CD1c-positive myeloid dendritic cell (primary cell): ENCODE results near the gene IL27RA.
"Not testable (repeated sequence)": the region's sequence is repeated elsewhere in the genome, so short reads cannot be mapped to it uniquely, and the experiment has no call there.

Experiments used
- DNase-seq: peaks from one replicate; pipeline ENCODE4 v3.0.0-alpha.2; 2016; ENCODE audit errors: extremely low spot score

The IL27RA gene

DNA sequence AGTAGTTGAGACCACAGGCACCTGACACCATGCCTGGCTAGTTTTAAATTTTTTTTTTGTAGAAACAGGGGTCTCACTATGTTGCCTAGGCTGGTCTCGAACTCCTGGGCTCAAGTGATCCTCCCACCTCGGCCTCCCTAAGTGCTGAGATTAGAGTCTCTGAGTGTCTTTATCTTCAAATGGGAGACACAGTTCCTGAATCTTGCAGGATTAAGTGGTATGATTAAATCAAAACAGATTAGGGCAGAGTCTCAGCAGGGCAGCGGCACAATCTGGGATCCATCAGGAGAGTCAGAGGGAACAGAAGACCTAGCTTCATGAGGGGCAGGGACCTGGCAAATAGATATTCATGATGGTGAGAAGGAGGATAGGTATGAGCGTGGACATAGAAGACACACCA lies 2.7 kb upstream of the IL27RA start:
- DNase-seq = no peak

DNA sequence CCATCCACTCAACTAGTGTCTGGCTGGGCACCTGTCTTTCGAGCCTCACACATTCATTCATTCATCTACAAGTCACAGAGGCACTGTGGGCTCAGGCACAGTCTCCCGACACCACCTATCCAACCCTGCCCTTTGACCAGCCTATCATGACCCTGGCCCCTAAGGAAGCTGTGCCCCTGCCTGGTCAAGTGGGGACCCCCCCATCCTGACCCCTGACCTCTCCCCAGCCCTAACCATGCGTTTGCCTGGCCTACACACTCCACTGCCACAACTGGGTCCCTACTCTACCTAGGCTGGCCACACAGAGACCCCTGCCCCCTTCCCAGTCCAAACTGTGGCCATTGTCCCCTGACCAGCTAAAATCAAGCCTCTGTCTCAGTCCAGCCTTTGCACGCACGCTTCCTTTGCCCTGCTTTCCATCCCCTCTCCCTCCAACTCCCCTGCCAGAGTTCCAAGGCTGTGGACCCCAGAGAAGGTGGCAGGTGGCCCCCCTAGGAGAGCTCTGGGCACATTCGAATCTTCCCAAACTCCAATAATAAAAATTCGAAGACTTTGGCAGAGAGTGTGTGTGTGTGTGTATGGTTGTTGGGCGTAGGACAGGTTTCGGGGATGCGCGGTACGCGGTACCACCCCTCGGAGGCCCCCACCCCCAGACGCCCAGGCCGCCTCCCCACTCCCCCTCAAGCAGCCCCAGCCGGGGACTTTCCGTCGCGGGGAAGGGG lies 404 bp upstream of the IL27RA start:
- DNase-seq = no peak

DNA sequence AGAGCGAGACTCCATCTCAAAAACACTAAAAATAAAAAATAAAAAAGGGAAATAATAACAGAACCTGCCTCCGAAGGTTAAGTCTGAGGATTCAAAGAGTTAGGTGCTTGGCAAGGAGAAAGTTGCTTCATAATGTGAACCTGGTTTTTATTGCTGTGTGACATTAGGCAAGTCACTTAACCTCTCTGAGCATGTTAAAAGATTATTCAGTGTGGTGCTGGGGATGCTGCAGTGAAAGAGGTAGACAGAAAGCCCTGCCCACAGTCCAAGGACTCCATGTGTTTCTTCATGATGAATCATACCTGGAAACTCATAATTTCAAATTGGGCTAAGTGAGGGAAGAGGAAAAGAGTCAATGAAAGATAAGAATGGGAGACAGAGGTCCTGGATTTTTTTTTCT lies 2.4 kb downstream of the IL27RA start:
- DNase-seq = no peak

DNA sequence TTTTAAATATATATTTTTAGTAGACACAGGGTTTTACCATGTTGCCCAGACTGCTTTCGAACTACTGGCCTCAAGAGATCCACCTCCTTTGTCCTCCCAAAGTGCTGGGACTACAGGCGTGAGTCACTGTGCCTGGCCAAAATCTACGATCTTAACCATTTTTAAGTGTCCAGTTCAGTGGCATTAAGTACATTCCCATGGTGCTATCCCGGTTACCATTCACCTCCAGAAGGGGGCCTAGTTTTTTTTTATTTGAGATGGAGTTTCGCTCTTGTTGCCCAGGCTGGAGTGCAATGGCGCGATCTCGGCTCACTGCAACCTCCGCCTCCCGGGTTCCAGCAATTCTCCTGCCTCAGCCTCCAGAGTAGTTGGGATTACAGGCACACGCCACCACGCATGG lies 3.6 kb downstream of the IL27RA start:
- DNase-seq = not testable (repeated sequence)

DNA sequence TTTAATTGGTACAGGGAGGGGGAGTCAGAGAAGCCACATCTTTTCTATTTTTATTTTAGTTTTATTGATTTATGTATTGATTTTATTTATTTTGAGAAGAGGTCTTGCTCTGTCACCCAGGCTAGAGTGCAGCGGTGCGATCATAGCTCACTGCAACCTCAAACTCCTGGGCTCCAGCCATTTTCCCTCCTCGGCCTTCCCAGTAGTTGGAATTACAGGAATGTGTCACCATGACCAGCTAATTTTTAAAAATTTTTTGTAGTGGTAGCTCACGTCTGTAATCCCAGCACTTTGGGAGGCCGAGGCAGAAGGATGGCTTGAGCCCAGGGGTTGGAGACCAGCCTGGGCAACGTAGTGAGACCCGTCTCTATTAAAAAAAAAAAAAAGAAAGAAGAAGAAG lies 4.1 kb downstream of the IL27RA start:
- no peak for DNase-seq

DNA sequence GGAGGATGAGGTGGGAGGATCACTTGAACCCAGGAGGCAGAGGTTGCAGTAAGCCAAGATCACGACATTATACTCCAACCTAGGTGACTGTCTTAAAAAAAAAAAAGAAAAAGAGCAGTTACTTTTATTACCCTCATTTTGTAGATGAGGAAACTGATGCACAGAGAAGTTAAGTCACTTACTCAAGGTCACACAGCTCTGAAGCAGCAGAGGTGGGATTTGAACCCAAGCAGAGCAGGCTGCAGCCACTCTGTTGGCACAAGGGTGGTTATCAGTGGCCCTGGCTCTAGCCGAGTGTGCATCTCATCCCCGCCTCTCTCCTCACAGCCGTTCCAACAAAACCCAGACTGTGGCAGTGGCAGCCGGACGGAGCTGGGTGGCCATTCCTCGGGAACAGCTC lies 7.6 kb downstream of the IL27RA start:
- no peak for DNase-seq

DNA sequence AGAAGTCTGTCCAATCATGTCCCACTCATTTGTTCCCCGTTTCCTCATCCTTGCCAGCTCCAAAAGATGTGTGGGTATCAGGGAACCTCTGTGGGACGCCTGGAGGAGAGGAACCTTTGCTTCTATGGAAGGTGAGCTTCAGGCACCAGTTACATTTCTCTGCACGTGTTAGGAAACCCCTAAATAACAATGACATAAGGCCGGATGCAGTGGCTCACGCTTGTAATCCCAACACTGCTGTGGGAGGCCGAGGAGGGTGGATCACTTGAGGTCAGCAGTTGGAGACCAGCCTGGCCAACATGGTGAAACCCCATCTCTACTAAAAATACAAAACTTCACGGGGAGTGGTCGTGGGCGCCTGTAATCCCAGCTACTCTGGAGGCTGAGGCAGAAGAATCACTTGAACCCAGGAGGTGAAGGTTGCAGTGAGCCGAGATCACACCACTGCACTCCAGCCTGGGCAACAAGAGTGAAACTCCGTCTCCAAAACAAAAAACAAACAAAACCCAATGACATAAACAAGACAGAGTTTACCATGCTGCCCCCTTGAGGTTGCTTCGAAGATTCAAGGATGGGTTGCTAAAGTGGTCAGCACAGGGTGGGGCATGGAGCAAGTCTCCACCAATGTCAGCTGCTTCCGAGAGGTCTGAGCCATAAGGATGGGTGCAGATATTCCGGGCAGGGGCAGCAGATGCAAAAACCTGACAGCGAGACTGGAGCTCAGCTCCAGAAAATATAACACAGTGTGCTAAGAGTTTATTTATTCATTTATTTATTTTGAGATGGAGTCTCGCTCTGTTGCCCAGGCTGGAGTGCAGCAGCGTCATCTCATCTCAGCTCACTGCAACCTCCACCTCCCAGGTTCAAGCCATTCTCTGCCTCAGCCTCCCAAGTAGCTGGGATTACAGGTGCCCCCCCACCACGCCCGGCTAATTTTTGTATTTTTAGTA lies 11.4 kb downstream of the IL27RA start:
- DNase-seq = peak; percentile 79

DNA sequence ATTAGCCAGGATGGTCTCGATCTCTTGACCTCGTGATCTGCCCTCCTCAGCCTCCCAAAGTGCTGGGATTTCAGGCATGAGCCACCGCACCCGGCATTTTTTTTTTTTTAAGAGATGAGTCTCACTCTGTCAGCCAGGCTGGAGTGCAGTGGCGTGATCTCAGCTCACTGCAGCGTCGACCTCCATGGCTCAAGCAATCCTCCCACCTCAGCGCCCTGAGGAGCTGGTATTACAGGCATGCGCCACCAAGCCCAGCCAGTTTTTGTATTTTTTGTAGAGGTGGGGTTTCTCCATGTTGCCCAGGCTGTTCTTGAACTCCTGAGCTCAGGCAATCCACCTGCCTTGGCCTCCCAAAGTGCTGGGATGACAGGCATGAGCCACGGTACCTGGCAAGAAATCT lies 16.3 kb downstream of the IL27RA start:
- not testable (repeated sequence) for DNase-seq

DNA sequence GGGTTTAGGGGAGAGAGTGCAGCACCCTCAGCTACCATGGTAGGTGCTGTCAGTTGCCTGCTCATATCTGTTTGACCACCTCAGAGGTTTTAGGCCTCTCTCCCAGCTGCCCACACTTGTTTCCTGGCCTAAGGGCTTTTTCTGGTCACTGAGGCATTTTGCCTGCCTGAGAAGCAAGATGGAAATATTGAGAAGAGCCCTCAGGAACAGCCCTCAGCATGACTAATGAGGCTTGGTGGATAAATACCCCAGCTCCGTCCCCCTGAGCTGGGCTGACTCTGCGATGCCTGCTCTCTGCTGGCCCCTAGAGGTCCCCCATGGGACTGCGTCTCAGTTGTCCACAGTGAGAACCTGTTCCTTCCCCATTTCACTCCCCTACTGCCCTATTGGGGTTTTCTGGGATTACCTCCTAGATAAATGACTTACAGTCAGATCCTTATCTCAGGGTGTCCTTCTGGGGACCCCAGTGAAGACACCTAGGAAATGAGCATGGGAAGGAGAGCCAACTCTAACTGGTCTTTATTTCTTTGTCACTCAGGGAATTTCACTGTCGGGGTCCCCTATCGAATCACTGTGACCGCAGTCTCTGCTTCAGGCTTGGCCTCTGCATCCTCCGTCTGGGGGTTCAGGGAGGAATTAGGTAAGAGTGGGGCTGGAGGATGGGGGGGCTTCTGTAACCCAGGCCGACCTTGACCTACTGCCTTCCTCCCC lies 17.0 kb downstream of the IL27RA start:
- peak; percentile 84 for DNase-seq

DNA sequence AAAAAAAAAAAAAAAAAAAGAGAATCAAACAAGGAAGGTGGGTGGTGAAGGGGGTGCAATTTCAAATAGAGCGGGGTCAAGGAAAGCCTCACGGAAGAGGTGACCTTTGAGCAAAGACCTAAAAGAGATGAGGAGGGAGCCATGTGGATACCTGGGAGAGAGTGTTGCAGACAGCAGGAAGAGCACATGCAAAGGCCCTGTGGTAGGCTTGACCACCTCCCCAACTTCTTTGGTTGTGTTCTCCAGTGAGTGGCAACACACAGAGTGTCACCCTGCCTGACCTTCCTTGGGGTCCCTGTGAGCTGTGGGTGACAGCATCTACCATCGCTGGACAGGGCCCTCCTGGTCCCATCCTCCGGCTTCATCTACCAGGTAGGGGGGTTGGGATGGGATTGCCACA lies 18.9 kb downstream of the IL27RA start:
- DNase-seq = no peak

DNA sequence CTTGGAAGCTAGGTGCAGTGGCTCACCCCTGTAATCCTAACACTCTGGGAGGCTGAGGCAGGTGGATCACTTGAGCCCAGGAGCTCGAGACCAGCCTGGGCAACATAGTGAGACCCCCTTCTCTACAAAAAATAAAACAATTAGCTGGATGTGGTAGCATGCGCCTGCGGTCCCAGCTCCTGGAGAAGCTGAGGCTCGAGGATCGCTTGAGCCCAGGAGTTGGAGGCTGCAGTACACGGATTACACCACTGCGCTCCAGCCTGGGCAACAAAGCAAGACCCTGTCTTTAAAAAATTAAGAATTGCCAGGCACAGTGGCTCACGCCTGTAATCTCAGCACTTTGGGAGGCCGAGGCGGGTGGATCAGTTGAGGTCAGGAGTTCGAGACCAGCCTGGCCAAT lies 19.4 kb downstream of the IL27RA start:
- not testable (repeated sequence) for DNase-seq

DNA sequence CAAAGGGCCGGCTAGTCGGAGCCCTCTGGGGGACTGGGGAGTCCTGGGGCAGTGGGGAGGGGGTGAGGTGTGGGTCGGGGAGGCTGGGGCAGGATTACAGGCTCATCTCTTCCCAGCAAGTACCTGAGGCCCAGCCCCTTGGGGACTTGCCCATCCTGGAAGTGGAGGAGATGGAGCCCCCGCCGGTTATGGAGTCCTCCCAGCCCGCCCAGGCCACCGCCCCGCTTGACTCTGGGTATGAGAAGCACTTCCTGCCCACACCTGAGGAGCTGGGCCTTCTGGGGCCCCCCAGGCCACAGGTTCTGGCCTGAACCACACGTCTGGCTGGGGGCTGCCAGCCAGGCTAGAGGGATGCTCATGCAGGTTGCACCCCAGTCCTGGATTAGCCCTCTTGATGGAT lies 20.4 kb downstream of the IL27RA start:
- DNase-seq = no peak

DNA sequence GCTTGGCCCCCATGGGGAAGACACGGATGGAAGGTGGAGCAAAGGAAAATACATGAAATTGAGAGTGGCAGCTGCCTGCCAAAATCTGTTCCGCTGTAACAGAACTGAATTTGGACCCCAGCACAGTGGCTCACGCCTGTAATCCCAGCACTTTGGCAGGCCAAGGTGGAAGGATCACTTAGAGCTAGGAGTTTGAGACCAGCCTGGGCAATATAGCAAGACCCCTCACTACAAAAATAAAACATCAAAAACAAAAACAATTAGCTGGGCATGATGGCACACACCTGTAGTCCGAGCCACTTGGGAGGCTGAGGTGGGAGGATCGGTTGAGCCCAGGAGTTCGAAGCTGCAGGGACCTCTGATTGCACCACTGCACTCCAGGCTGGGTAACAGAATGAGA lies 20.9 kb downstream of the IL27RA start:
- DNase-seq = no peak

DNA sequence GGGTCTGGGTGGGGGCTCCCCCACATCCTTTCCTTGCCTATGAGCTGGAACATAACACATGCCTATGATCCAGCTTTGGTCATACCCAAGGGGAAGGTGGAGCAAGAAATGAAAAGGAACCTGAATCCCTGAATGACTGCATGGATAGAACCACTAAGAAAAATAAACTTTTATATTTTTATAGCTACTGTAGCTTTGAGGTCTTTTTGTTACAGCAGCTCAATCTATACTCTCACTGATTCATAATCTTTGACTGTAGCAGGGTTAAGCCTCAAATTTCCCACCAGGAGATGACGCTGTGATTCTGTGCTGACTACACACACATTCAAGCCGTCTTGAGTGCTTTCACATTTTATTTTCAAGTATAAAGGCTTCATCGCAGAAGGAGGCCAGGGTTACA lies 21.5 kb downstream of the IL27RA start:
- DNase-seq = no peak

DNA sequence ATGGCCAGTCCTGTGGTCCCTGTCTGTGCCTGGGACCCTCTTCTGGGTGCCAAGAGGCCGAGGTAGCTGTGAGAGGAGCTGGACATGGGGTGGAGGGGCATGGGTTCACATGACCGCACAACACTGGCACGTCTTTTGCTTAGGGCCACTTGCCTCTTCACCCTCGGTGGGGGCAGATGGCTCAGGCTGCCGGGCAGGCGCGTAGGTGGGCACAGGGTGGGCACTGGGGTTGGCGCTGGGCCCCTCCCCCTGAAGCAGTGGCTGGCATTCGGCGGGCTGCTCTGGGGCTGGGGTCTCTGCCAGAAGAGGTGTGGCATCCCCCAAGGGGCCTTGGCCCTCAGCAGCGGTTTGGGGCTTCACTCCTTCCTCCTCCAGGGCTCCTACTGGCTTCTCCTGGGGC lies 21.9 kb downstream of the IL27RA start:
- DNase-seq = no peak

DNA sequence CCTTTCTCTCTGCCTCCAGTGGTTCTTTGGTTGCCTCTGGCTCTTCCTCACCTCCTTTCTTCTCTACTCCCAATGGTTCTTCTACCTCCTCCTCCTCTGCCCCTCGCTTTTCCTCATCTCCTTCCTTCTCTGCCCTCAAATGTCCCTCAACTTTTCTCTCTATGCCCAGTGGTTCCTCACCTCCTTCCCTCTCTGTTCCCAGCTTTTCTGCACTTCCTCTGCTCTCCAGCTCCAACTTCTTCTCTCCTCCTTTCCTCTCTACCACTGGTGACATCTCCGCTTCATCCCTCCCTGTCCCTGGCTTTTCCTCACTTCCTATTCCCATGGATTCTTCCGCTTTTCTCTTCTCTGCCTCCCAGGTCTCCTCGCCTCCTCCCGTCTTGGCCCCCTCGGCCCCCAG lies 22.5 kb downstream of the IL27RA start:
- no peak for DNase-seq

DNA sequence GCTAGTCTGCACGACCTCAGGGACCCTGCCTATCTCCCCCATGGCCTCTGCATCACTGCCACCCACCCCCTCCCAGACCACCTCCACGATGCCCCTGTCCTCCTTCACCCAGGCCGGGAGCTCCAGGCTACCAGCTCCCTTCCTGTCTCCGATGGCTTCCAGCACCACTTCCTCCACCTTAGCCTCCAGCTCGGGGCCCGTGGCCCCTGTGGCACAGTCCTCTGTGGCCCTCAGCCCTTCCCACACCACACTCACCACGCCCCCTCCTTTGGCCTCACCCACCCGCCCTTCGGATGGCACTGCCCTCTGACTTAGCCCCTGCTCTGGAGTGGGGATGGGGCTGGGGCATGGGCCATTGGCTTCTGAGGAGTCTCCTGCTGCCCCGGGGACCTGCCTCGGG lies 23.2 kb downstream of the IL27RA start:
- no peak for DNase-seq

DNA sequence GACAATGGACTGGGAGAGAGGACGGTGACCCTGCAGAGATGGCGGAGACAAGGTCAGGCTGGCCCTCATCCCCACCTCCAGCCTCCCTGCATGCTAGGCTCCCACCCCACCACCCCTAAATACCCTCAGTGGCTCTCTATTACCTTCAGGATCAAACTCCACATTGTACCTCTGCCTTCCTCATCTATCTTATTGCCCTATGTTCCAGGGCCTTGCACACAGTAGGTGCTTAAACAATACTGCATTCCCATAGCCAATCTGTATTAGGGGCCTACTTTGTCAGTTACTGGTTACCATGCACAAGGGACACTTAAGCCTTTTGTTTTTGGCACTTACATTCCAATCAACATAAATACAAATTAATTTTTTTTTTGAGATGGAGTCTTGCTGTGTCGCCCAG lies 23.8 kb downstream of the IL27RA start:
- no peak for DNase-seq

DNA sequence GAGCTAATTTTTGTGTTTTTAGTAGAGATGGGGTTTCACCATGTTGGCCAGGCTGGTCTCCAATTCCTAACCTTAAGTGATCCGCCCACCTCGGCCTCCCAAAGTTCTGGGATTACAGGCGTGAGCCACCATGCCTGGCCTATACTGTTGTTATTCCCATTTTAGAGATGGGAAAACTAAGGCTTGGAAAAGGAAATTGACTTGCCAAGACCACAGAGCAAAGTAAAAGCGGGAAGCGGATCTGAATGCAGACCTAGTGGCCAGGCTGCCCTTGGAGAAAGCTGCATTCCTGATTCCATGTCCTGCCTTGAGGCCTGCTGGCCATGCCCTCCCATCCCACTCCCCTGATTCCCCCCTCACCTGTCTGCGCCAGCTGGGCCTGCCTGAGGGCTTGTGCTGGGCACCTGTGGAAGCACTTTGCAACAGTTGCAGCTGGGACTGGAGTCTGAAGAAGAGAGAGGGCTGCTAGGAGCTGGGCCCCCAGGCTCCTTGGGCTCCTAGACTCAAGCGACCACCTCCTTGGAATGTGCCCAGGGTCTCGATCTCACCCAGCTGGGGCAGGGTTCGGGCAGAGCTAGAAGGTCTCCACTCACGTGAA lies 24.6 kb downstream of the IL27RA start:
- DNase-seq = no peak

DNA sequence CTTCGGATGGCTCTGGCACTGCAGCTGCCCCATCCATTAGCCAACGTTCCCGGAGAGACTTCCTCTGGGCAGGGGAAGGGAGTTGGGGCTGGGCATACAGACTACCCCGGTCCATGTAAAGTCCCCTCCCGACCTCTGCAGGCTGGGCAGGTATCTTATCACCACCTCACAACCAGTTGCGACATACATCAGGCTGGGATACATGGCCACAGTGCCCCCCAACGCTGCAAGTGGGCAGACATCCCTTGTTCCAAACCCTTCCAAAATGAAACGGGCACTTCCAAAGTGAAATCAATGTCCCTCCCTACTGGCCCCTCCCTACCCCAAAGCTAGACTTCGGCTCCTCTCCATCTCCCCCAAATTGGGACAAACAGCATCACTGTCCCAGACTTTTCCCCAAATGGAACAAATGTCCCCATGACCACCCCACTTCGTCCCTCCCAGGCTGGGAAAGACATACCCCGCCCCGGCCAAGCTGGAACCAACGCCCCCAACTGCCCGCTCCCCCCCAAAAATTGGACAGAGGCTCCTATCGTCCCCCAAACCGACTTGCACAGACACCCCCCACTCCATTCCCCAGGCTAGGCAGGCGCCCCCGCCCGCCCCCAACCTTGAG lies 25.3 kb downstream of the IL27RA start:
- no peak for DNase-seq

DNA sequence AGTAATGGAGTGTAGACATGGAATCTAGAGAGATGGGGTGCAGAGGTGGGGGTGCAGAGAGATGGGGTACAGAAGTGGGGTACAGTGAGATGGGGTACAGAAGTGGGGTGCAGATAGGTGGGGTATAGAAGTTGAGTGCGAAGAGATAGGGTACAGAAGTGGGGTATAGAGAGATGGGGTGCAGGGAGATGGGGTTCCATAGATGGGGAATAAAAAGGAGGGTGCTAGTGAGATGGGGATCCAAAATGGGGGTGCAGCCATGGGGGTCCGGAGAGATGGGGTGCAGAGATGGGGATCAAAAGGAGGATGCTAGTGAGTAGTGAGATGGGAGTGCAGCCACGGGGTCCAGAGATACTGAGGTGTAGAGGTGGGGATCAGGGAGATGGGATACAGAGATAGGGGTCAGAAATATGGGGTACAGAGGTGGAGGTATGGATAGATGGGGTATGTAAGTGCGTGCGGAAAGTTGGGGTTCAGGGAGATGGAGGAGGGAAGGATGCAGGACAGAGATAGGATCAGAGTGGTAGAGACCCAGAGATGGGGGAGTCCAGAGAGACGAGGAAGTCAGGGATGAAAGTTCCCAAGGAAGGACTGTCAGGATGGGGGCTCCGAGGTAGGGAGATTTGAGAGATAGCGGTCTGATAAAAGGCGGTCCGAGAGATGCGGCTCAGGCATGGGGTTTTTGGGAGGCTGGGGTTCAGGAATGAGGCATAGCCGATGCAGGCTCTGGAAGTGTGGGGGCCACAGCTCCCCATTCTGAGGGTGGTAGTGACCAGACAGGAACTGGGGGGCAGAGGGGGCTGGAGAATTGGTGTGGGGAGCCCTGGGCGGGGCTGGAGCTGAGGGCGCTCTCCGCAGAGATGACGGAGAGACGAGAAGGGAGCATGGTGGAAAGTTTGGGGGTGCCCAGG lies 26.9 kb downstream of the IL27RA start:
- no peak for DNase-seq
